ENCODE data around the gene PGD. TPM values are rescaled to one million over a fixed set of nuclear protein-coding genes. Genes with fewer than 3 reads are reported as not detected.

PGD gene
- total RNA-seq, 1 donor from 2014 or later, result 199 TPM

GRCh38 chr1:10431070-10431730 lies 32.3 kb downstream of the PGD start:
- no peak for DNase-seq (ENCODE audit: extremely low spot score, unreplicated experiment)
- H3K4me1 Mint-ChIP-seq (ENCODE audit: unreplicated experiment), result peaks cover 18% of the 10 kb centered on the region
- no peaks in the 10 kb centered on the region for H3K9me3 Mint-ChIP-seq (ENCODE audit: unreplicated experiment)
- H3K36me3 Mint-ChIP-seq (ENCODE audit: unreplicated experiment), result no peaks in the 10 kb centered on the region
- peak overlapping the region; percentile 83 for H3K27ac Mint-ChIP-seq (ENCODE audit: unreplicated experiment)
- no peaks in the 10 kb centered on the region for H3K27me3 Mint-ChIP-seq (ENCODE audit: unreplicated experiment)
- TF ChIP-seq CTCF (IDR thresholded peaks at IDR 0.05), result no peak
- peak overlapping the region; percentile 82 for H3K4me3 Mint-ChIP-seq (ENCODE audit: unreplicated experiment)

GRCh38 chr1:10432910-10433700 lies 34.2 kb downstream of the PGD start:
- no peak overlapping the region for H3K4me3 Mint-ChIP-seq (ENCODE audit: unreplicated experiment)
- H3K9me3 Mint-ChIP-seq (ENCODE audit: unreplicated experiment), result no peaks in the 10 kb centered on the region
- no peaks in the 10 kb centered on the region for H3K36me3 Mint-ChIP-seq (ENCODE audit: unreplicated experiment)
- H3K27me3 Mint-ChIP-seq (ENCODE audit: unreplicated experiment), result no peaks in the 10 kb centered on the region
- H3K4me1 Mint-ChIP-seq (ENCODE audit: unreplicated experiment), result peaks cover 16% of the 10 kb centered on the region
- no peak overlapping the region for H3K27ac Mint-ChIP-seq (ENCODE audit: unreplicated experiment)
- no peak for TF ChIP-seq CTCF (IDR thresholded peaks at IDR 0.05)
- DNase-seq (ENCODE audit: extremely low spot score, unreplicated experiment), result no peak

GRCh38 chr1:10433790-10434189 lies 34.9 kb downstream of the PGD start:
- Mint-ChIP-seq H3K9me3 (ENCODE audit: unreplicated experiment) (no peaks in the 10 kb centered on the region), H3K4me3 (ENCODE audit: unreplicated experiment) (no peak overlapping the region), H3K36me3 (ENCODE audit: unreplicated experiment) (no peaks in the 10 kb centered on the region), H3K27ac (ENCODE audit: unreplicated experiment) (no peak overlapping the region), H3K27me3 (ENCODE audit: unreplicated experiment) (no peaks in the 10 kb centered on the region), H3K4me1 (ENCODE audit: unreplicated experiment) (peaks cover 14% of the 10 kb centered on the region)
- no peak for DNase-seq (ENCODE audit: extremely low spot score, unreplicated experiment)
- TF ChIP-seq CTCF (IDR thresholded peaks at IDR 0.05), result no peak

- H3K4me3 Mint-ChIP-seq (ENCODE audit: unreplicated experiment), result no peak overlapping the region
- no peaks in the 10 kb centered on the region for H3K9me3 Mint-ChIP-seq (ENCODE audit: unreplicated experiment)
- H3K27me3 Mint-ChIP-seq (ENCODE audit: unreplicated experiment), result no peaks in the 10 kb centered on the region
- H3K36me3 Mint-ChIP-seq (ENCODE audit: unreplicated experiment), result no peaks in the 10 kb centered on the region
- no peak for DNase-seq (ENCODE audit: extremely low spot score, unreplicated experiment)
- no peak for TF ChIP-seq CTCF (IDR thresholded peaks at IDR 0.05)
- H3K27ac Mint-ChIP-seq (ENCODE audit: unreplicated experiment), result no peak overlapping the region
- H3K4me1 Mint-ChIP-seq (ENCODE audit: unreplicated experiment), result peaks cover 13% of the 10 kb centered on the region
These were observed 35.7 kb downstream of the PGD start for GRCh38 chr1:10434590-10434989.

- no peaks in the 10 kb centered on the region for H3K4me1 Mint-ChIP-seq (ENCODE audit: unreplicated experiment)
- H3K9me3 Mint-ChIP-seq (ENCODE audit: unreplicated experiment), result no peaks in the 10 kb centered on the region
- no peak for DNase-seq (ENCODE audit: extremely low spot score, unreplicated experiment)
- no peak for TF ChIP-seq CTCF (IDR thresholded peaks at IDR 0.05)
- no peaks in the 10 kb centered on the region for H3K27me3 Mint-ChIP-seq (ENCODE audit: unreplicated experiment)
- no peak overlapping the region for H3K27ac Mint-ChIP-seq (ENCODE audit: unreplicated experiment)
- H3K4me3 Mint-ChIP-seq (ENCODE audit: unreplicated experiment), result no peak overlapping the region
- peaks cover under 1% of the 10 kb centered on the region for H3K36me3 Mint-ChIP-seq (ENCODE audit: unreplicated experiment)
These were observed 38.2 kb downstream of the PGD start for GRCh38 chr1:10437052-10437451.

Data from osteocyte (in vitro differentiated cells).